GM23338 (cell line): ENCODE data around the gene ST3GAL6. TPM values are rescaled to one million over a fixed set of nuclear protein-coding genes. Genes with fewer than 3 reads are reported as not detected.

Source experiments
- ATAC-seq: fragments of 200-7000 bp; cut with Tn5 transposase; 3 replicates; pipeline ENCODE4 v1.9.1; 2020
- DNase-seq: peaks from one replicate; pipeline ENCODE4 v3.0.0-alpha.2; 2015; ENCODE audit warnings: low spot score
- H2AFZ ChIP-seq: fragments of 200-600 bp; sonication (generic); 2 replicates; pipeline ENCODE4 v1.8.0; 2016; ENCODE audit warnings: antibody characterized with exemption, mild to moderate bottlenecking, moderate library complexity
- H3F3A ChIP-seq: fragments of 200-600 bp; sonication (generic); replicated peaks from 2 replicates; pipeline ENCODE4 v1.8.0; 2017; ENCODE audit warnings: antibody characterized with exemption, mixed run types, low read depth
- H3K27ac ChIP-seq: fragments of 200-600 bp; sonication (generic); 2 replicates; pipeline ENCODE4 v1.6.1; 2016; ENCODE audit warnings: low read depth
- H3K27me3 ChIP-seq: fragments of 200-600 bp; sonication (generic); 2 replicates; pipeline ENCODE4 v1.8.0; 2016; ENCODE audit warnings: mild to moderate bottlenecking, mixed run types, moderate library complexity; ENCODE audit not compliant: insufficient read depth
- H3K36me3 ChIP-seq: fragments of 200-600 bp; sonication (generic); 2 replicates; pipeline ENCODE4 v1.8.0; 2016; ENCODE audit warnings: mild to moderate bottlenecking; ENCODE audit not compliant: insufficient read depth
- H3K4me1 ChIP-seq: fragments of 200-600 bp; sonication (generic); 2 replicates; pipeline ENCODE4 v1.8.0; 2016; ENCODE audit warnings: mild to moderate bottlenecking, moderate library complexity; ENCODE audit not compliant: insufficient read depth
- H3K4me2 ChIP-seq: fragments of 200-600 bp; sonication (generic); 2 replicates; pipeline ENCODE4 v1.7.1; 2017; ENCODE audit warnings: mixed run types
- H3K4me3 ChIP-seq: fragments of 200-600 bp; sonication (generic); 2 replicates; pipeline ENCODE4 v1.6.1; 2016; ENCODE audit warnings: mixed run types
- H3K79me2 ChIP-seq: fragments of 200-600 bp; sonication (generic); replicated peaks from 2 replicates; pipeline ENCODE4 v1.8.0; 2017; ENCODE audit warnings: mild to moderate bottlenecking; ENCODE audit not compliant: insufficient read depth
- H3K9me2 ChIP-seq: fragments of 200-600 bp; sonication (generic); 2 replicates; pipeline ENCODE4 v1.8.0; 2017; ENCODE audit not compliant: insufficient read depth
- H4K20me1 ChIP-seq: fragments of 200-600 bp; sonication (generic); replicated peaks from 2 replicates; pipeline ENCODE4 v1.8.0; 2017; ENCODE audit warnings: mild to moderate bottlenecking; ENCODE audit not compliant: insufficient read depth
- H3K27ac Mint-ChIP-seq: 2 replicates; pipeline ENCODE4 v1.8.0; 2020; ENCODE audit warnings: inconsistent platforms, mild to moderate bottlenecking, moderate library complexity, mixed read lengths
- H3K27me3 Mint-ChIP-seq: 3 replicates; pipeline ENCODE4 v1.8.0; 2022; ENCODE audit warnings: low read depth, mild to moderate bottlenecking, moderate library complexity, mixed read lengths, inconsistent platforms; ENCODE audit not compliant: insufficient read depth, poor library complexity
- H3K36me3 Mint-ChIP-seq: 3 replicates; pipeline ENCODE4 v1.8.0; 2021; ENCODE audit warnings: low read depth, mild to moderate bottlenecking, inconsistent platforms, moderate library complexity, mixed read lengths
- H3K4me1 Mint-ChIP-seq: 3 replicates; pipeline ENCODE4 v1.8.0; 2020; ENCODE audit warnings: mild to moderate bottlenecking, inconsistent platforms, mixed read lengths
- H3K4me3 Mint-ChIP-seq: 3 replicates; pipeline ENCODE4 v1.8.0; 2021; ENCODE audit warnings: moderate library complexity, mild to moderate bottlenecking, inconsistent platforms, mixed read lengths
- H3K9me3 Mint-ChIP-seq: 3 replicates; pipeline ENCODE4 v1.8.0; 2020; ENCODE audit warnings: moderate library complexity, mild to moderate bottlenecking, inconsistent platforms, mixed read lengths
- CREB1 ChIP-seq: fragments of 250-450 bp; sonication (Bioruptor Pico); IDR thresholded peaks from 2 replicates; pipeline ENCODE4 v1.5.0; 2020; ENCODE audit warnings: low read depth, mild to moderate bottlenecking, moderate library complexity
- ETS1 ChIP-seq: IDR thresholded peaks from 2 replicates; pipeline ENCODE4 v1.6.1; 2016; ENCODE audit warnings: antibody characterized with exemption
- EZH2 ChIP-seq: fragments of 200-600 bp; sonication (generic); IDR thresholded peaks from one replicate; pipeline ENCODE4 v1.8.0; 2017; ENCODE audit warnings: antibody characterized with exemption, mild to moderate bottlenecking, low read depth; ENCODE audit not compliant: unreplicated experiment
- EZH2phosphoT487 ChIP-seq: fragments of 200-600 bp; sonication (generic); IDR thresholded peaks from one replicate; pipeline ENCODE4 v1.8.1; 2018; ENCODE audit warnings: antibody characterized with exemption; ENCODE audit not compliant: unreplicated experiment
- JUNB ChIP-seq: IDR thresholded peaks from one replicate; pipeline ENCODE4 v1.6.1; 2016; ENCODE audit warnings: antibody characterized with exemption; ENCODE audit not compliant: unreplicated experiment
- NANOG ChIP-seq: IDR thresholded peaks from 2 replicates; pipeline ENCODE4 v1.6.1; 2016; ENCODE audit warnings: antibody characterized with exemption, borderline replicate concordance
- POLR2AphosphoS5 ChIP-seq: IDR thresholded peaks from 2 replicates; pipeline ENCODE4 v1.6.1; 2016; ENCODE audit warnings: antibody characterized with exemption, low read depth
- STAT1 ChIP-seq: IDR thresholded peaks from one replicate; pipeline ENCODE4 v1.6.1; 2016; ENCODE audit warnings: antibody characterized with exemption; ENCODE audit not compliant: unreplicated experiment
- ZNF114 ChIP-seq: fragments of 250-450 bp; sonication (Bioruptor Pico); IDR thresholded peaks from 2 replicates; pipeline ENCODE4 v1.5.0; 2020; ENCODE audit warnings: mild to moderate bottlenecking, moderate library complexity
- ZNF331 ChIP-seq: fragments of 250-450 bp; sonication (Bioruptor Pico); IDR thresholded peaks from 2 replicates; pipeline ENCODE4 v1.5.0; 2020; ENCODE audit warnings: low read depth, mild to moderate bottlenecking, moderate library complexity
- polyA plus RNA-seq: library from polyadenylated mRNA; unstranded; fragments of >200 nt; fragmentation: Nextera tagmentation; extraction: Ambion mirVana; gene quantifications from 2 replicates; pipeline ENCODE4 v1.2.1, GENCODE V29; 2016
- total RNA-seq: library from RNA; depleted of rRNA; stranded (reverse); fragments of >200 nt; shearing (Covaris generic); gene quantifications from 2 replicates; pipeline ENCODE4 v1.2.3, GENCODE V29; 2014
- TF ChIP-seq, protein P1 (sequence below): fragments of 250-450 bp; sonication (Bioruptor Pico); IDR thresholded peaks from 2 replicates; pipeline ENCODE4 v1.5.0; 2020; ENCODE audit warnings: mild to moderate bottlenecking, moderate library complexity
- TF ChIP-seq, protein P2 (sequence below), 2 experiments: fragments of 200-600 bp in 1 of 2; sonication (generic) in 1 of 2; conservative IDR thresholded peaks; 2 replicates each; pipeline versions ENCODE4 v1.5.1 to v1.6.1; 2016 to 2017; ENCODE audit warnings: antibody characterized with exemption in 2 of 2, low read depth in 2 of 2, mild to moderate bottlenecking in 2 of 2, moderate library complexity in 1 of 2
- TF ChIP-seq, protein P3 (sequence below): IDR thresholded peaks from one replicate; pipeline ENCODE4 v1.6.1; 2018; ENCODE audit warnings: antibody characterized with exemption; ENCODE audit not compliant: unreplicated experiment

The ST3GAL6 gene
- total and polyA plus RNA-seq, 2 experiments from 2014 or later = 4.7 to 8.1 TPM

DNA sequence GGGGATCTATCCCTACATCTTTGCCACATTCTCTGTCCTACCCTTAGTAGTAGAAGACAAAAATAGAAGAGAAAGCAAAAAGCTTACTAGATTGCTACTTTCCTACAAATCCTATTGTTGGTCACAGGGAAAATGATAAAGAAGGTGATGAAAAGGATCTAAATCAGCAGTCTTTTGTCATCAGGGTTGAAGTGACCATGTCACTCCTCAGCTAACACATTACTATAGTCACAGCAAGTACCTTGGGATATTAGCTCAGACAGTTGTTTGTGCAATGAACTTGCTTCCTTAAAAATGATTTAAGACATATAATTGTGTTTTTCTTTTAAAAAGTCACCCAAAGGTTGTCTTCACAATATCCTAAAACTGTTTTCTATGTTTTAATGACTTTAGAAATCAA, 6.3 kb downstream of the ST3GAL6 start:
- H3K79me2 ChIP-seq = no peaks in the 10 kb centered on the region
- no peaks in the 10 kb centered on the region for H3F3A ChIP-seq
- Mint-ChIP-seq H3K36me3 (no peaks in the 10 kb centered on the region), H3K4me3 (no peak overlapping the region), H3K4me1 (peaks cover 16% of the 10 kb centered on the region), H3K9me3 (no peaks in the 10 kb centered on the region), H3K27ac (no peak overlapping the region), H3K27me3 (no peaks in the 10 kb centered on the region)
- H2AFZ ChIP-seq = no peak overlapping the region
- no peaks in the 10 kb centered on the region for H3K9me2 ChIP-seq
- no peak for ATAC-seq
- no peak overlapping the region for H3K4me2 ChIP-seq
- H3K36me3 ChIP-seq = no peaks in the 10 kb centered on the region
- no peak overlapping the region for H3K4me3 ChIP-seq
- H3K4me1 ChIP-seq = peaks cover 6% of the 10 kb centered on the region; the same call in 1 of the 2 replicates
- TF ChIP-seq STAT1 (no peak), EZH2phosphoT487 (no peak), ETS1 (no peak), CREB1 (CRISPR knock-in tag) (no peak), EZH2 (no peak), ZNF331 (CRISPR knock-in tag) (no peak), POLR2AphosphoS5 (no peak), JUNB (no peak), ZNF114 (CRISPR knock-in tag) (no peak), NANOG (no peak)
- TF ChIP-seq, protein P1, sequence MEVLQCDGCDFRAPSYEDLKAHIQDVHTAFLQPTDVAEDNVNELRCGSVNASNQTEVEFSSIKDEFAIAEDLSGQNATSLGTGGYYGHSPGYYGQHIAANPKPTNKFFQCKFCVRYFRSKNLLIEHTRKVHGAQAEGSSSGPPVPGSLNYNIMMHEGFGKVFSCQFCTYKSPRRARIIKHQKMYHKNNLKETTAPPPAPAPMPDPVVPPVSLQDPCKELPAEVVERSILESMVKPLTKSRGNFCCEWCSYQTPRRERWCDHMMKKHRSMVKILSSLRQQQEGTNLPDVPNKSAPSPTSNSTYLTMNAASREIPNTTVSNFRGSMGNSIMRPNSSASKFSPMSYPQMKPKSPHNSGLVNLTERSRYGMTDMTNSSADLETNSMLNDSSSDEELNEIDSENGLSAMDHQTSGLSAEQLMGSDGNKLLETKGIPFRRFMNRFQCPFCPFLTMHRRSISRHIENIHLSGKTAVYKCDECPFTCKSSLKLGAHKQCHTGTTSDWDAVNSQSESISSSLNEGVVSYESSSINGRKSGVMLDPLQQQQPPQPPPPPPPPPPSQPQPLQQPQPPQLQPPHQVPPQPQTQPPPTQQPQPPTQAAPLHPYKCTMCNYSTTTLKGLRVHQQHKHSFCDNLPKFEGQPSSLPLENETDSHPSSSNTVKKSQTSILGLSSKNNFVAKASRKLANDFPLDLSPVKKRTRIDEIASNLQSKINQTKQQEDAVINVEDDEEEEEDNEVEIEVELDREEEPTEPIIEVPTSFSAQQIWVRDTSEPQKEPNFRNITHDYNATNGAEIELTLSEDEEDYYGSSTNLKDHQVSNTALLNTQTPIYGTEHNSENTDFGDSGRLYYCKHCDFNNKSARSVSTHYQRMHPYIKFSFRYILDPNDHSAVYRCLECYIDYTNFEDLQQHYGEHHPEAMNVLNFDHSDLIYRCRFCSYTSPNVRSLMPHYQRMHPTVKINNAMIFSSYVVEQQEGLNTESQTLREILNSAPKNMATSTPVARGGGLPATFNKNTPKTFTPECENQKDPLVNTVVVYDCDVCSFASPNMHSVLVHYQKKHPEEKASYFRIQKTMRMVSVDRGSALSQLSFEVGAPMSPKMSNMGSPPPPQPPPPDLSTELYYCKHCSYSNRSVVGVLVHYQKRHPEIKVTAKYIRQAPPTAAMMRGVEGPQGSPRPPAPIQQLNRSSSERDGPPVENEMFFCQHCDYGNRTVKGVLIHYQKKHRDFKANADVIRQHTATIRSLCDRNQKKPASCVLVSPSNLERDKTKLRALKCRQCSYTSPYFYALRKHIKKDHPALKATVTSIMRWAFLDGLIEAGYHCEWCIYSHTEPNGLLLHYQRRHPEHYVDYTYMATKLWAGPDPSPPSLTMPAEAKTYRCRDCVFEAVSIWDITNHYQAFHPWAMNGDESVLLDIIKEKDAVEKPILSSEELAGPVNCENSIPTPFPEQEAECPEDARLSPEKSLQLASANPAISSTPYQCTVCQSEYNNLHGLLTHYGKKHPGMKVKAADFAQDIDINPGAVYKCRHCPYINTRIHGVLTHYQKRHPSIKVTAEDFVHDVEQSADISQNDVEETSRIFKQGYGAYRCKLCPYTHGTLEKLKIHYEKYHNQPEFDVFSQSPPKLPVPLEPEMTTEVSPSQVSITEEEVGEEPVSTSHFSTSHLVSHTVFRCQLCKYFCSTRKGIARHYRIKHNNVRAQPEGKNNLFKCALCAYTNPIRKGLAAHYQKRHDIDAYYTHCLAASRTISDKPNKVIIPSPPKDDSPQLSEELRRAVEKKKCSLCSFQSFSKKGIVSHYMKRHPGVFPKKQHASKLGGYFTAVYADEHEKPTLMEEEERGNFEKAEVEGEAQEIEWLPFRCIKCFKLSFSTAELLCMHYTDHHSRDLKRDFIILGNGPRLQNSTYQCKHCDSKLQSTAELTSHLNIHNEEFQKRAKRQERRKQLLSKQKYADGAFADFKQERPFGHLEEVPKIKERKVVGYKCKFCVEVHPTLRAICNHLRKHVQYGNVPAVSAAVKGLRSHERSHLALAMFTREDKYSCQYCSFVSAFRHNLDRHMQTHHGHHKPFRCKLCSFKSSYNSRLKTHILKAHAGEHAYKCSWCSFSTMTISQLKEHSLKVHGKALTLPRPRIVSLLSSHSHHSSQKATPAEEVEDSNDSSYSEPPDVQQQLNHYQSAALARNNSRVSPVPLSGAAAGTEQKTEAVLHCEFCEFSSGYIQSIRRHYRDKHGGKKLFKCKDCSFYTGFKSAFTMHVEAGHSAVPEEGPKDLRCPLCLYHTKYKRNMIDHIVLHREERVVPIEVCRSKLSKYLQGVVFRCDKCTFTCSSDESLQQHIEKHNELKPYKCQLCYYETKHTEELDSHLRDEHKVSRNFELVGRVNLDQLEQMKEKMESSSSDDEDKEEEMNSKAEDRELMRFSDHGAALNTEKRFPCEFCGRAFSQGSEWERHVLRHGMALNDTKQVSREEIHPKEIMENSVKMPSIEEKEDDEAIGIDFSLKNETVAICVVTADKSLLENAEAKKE (CRISPR knock-in tag) = no peak
- TF ChIP-seq, protein P2, sequence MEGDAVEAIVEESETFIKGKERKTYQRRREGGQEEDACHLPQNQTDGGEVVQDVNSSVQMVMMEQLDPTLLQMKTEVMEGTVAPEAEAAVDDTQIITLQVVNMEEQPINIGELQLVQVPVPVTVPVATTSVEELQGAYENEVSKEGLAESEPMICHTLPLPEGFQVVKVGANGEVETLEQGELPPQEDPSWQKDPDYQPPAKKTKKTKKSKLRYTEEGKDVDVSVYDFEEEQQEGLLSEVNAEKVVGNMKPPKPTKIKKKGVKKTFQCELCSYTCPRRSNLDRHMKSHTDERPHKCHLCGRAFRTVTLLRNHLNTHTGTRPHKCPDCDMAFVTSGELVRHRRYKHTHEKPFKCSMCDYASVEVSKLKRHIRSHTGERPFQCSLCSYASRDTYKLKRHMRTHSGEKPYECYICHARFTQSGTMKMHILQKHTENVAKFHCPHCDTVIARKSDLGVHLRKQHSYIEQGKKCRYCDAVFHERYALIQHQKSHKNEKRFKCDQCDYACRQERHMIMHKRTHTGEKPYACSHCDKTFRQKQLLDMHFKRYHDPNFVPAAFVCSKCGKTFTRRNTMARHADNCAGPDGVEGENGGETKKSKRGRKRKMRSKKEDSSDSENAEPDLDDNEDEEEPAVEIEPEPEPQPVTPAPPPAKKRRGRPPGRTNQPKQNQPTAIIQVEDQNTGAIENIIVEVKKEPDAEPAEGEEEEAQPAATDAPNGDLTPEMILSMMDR (conservative IDR thresholded peaks at IDR 0.05; ENCODE audit: low read depth in 2 of 2) = no peak
- TF ChIP-seq, protein P3, sequence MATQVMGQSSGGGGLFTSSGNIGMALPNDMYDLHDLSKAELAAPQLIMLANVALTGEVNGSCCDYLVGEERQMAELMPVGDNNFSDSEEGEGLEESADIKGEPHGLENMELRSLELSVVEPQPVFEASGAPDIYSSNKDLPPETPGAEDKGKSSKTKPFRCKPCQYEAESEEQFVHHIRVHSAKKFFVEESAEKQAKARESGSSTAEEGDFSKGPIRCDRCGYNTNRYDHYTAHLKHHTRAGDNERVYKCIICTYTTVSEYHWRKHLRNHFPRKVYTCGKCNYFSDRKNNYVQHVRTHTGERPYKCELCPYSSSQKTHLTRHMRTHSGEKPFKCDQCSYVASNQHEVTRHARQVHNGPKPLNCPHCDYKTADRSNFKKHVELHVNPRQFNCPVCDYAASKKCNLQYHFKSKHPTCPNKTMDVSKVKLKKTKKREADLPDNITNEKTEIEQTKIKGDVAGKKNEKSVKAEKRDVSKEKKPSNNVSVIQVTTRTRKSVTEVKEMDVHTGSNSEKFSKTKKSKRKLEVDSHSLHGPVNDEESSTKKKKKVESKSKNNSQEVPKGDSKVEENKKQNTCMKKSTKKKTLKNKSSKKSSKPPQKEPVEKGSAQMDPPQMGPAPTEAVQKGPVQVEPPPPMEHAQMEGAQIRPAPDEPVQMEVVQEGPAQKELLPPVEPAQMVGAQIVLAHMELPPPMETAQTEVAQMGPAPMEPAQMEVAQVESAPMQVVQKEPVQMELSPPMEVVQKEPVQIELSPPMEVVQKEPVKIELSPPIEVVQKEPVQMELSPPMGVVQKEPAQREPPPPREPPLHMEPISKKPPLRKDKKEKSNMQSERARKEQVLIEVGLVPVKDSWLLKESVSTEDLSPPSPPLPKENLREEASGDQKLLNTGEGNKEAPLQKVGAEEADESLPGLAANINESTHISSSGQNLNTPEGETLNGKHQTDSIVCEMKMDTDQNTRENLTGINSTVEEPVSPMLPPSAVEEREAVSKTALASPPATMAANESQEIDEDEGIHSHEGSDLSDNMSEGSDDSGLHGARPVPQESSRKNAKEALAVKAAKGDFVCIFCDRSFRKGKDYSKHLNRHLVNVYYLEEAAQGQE = no peak
- no peak overlapping the region for H3K27ac ChIP-seq
- no peak for DNase-seq
- H4K20me1 ChIP-seq = no peaks in the 10 kb centered on the region
- H3K27me3 ChIP-seq = no peaks in the 10 kb centered on the region
